ENCODE measurements around the gene RRP12.
"Not testable (repeated sequence)": the region's sequence is repeated elsewhere in the genome, so short reads cannot be mapped to it uniquely, and the experiment has no call there.

Gene RRP12

GRCh38 chr10:97407952-97408248, 6.8 kb upstream of the RRP12 start:
- DNase-seq (ENCODE audit: low spot score): no peak

DNA sequence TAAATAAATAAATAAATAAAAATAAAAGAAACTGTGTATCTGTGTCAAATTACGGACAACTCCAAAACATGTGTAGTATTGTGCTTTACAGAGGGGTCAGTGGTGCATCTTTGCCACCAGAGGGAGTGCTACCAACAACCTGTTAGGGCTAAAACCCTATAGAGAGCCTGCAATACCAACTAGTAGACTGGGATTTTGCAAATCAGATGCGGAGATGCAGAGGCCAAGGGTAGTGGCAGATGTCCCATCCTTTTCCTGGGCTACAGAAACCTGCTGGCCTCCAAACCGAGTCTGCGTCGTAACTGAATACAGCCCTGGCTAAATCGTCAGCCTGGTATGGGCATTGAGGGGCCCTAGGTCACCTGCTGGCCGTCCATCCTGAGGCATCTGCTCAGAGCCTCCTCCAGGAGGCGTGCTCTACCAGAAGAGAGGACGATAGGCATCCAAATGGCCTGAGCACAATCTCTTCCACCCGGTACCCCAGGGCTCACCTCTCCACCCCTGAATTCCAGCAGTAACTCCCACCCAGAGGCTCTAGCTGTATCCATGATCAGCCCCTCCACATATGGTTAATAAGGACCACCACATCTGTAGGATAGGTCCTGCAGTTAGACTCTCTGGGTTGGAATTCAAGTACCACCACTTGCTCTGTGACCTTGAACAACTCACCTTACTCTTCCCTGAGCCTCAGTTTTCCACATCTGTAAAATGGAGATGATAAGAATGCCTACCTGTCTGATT, 6.2 kb upstream of the RRP12 start:
- peak; percentile 81 for DNase-seq (ENCODE audit: low spot score)

DNA sequence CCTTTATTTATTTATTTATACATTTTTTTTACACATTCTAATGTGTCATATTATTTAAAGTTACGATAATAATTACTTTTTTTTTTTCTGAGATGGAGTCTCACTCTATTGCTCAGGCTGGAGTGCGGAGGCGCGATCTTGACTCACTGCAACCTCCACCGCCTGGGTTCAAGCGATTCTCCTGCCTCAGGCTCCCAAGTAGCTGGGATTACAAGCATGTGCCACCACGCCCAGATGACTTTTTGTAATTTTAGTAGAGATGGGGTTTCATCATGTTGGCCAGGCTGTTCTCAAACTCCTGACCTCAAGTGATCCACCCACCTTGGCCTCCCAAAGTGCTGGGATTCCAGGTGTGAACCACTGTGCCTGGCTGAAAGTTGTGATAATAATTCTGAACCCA, 5.3 kb upstream of the RRP12 start:
- not testable (repeated sequence) for DNase-seq (ENCODE audit: low spot score)

- DNase-seq (ENCODE audit: low spot score): no peak
Observed at GRCh38 chr10:97406064-97406463, 4.9 kb upstream of the RRP12 start.

DNA sequence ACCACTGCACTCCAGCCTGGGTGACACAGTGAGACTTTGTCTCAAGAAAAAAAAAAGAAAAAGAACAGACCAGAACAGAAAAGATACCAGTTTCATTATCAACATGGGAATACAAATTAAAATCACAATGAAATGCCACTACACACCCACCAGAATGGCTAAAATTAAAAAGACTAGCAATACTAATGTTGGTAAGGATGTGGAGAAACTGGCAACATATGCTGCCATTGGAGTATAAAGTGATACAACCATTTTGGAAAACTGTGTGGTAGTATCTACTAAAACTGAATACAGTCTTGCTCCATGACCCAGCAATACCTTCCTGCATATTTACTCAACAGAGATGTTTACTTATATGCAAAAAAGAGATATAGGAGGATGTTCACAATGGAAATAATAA, 2.9 kb upstream of the RRP12 start:
- no peak for DNase-seq (ENCODE audit: low spot score)

GRCh38 chr10:97401455-97401919, 347 bp upstream of the RRP12 start:
- no peak for DNase-seq (ENCODE audit: low spot score)

GRCh38 chr10:97399843-97400545, 1.1 kb downstream of the RRP12 start:
- peak; percentile 49 for DNase-seq (ENCODE audit: low spot score)

DNA sequence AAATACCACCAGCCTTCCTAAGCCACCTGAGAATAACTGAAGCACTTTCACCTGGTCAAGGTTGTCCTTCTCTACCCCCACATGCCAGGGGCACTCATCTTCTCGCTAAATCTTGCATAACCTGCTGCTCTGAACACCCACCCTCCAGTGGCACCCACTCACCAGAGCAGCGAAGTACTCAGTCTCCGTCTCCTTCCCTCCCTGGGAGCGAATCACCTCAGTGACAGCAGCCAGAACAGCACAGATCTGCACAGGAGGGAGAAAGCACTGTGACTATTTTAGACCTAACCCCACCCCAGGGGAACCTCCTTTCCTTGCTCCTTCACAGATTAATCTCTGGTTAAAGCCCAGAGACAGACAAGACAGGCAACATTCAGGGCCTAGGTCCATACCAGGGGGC, 5.1 kb downstream of the RRP12 start:
- DNase-seq (ENCODE audit: low spot score): no peak

DNA sequence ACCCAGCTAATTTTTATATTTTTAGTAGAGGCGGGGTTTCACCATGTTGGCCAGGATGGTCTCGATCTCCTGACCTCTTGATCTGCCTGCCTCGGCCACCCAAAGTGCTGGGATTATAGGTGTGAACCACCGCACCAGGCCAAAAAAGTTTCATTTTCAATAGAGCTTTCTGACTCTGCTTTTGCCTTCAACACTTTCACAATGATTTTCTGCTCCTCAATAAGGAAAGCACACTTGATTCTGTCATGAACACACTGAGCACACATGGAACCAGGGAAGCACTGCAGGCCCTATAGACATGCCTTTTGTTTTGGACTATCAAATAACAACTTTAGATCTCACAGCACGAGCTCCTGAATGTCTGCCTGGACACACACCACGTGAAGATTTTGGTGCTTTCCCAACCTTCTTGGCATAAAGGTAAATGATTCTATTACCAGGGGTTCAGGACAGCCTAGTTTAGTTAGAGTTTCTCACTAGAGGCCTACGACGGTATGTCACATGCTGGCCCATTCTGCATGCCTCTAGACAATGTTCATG, 8.0 kb downstream of the RRP12 start:
- no peak for DNase-seq (ENCODE audit: low spot score)

DNA sequence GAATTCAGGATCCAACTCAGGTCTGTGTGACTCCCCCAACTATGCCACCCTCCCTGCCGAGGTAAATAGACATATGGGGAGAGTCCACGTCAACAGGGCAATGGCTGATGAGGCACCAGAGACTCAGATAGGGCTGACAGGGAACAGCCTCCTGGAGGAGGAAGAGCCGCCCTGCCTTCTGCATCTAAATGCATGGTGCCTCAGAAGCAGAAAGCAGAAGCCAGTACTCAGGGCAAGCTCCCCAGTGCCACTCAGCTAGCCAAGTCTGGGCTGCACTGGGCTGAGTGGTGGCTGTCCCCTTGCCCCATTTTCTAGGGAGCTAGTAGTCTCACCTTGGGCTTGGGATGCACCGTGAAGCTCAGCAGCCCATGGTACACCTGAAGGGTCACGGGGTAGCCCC, 11.0 kb downstream of the RRP12 start:
- DNase-seq (ENCODE audit: low spot score): no peak

DNA sequence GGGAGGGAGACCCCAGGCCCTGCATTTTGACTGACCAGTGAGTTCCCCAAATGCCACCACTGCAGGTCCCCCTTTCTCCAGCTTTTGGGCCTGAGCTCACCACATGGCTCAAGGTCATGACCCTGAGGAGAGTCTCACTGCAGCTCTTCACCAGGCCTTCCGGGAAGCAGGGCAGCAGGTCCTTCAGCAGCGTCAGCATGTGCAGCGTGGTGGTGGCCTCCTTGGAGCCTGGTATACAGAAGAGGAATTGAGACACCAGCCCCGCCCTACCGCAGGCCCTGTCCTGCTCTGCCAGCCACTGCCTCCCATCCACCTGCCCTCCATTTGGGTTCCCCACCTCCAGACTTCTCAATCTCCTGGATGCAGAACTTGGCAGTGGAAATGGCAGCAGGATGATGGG, 13.0 kb downstream of the RRP12 start:
- DNase-seq (ENCODE audit: low spot score): no peak

DNA sequence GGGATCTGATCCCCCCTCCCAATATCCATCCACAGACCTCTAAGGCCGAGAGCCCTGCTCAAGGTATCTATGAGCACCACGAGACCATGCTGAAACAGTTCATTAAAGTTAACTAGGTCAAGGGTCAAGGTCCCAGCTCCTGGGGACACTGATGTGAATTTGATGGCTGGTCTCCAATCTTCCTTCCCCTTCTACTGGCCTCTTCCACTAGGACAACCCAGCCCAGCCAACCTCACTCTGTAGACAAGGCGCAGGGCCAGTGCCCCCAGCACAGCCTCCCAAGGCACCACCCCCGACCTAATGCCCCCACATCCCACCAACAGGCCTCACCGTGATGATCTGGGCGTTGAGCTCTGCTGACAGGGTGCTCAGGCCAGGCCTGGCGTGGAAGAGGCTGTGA, 15.6 kb downstream of the RRP12 start:
- DNase-seq (ENCODE audit: low spot score): no peak

GRCh38 chr10:97384641-97385040, 16.5 kb downstream of the RRP12 start:
- DNase-seq (ENCODE audit: low spot score): no peak

GRCh38 chr10:97384156-97384555, 17.0 kb downstream of the RRP12 start:
- no peak for DNase-seq (ENCODE audit: low spot score)

DNA sequence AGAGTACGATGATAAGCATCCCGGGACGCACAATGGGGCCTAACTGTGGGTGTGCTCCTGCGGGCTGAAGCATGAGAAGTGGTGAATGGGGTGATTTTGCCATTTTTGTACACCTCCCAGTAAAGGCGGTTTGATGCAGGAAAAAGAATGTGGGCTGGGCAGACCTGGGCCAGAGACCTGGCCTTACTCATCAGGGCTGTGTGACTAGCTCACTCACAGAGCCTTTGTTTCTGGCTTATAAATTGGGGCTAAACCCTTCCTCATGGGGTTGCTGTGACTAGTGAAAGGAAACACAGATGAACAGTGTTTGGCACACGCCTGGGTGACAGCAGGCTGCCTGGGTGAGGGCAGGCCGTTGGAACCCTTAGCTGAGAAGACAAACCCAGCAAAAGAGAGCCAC, 18.0 kb downstream of the RRP12 start:
- no peak for DNase-seq (ENCODE audit: low spot score)

- DNase-seq (ENCODE audit: low spot score): no peak
Observed at GRCh38 chr10:97381626-97382025, 19.5 kb downstream of the RRP12 start.

DNA sequence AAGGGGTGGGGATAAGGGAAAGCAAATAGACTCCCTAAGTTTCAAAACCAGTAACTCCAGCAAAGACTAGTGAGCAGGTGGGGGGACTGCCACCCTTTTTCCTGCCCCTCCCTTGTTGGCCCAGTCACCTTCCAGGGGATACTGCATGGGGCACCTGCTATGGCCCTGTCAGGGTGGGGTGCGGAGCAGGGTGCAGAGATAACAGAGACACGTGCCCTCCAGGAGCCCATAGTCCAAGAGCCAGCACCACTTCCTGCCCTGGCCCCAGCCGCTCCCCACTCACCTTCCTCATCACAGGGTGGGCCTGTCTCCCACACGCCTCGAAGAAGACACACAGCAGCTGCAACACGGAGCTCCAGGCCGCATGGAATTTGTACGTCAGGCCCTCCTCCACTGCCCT, 20.6 kb downstream of the RRP12 start:
- DNase-seq (ENCODE audit: low spot score): no peak

- no peak for DNase-seq (ENCODE audit: low spot score)
Observed at GRCh38 chr10:97378933-97379921, 21.9 kb downstream of the RRP12 start.

DNA sequence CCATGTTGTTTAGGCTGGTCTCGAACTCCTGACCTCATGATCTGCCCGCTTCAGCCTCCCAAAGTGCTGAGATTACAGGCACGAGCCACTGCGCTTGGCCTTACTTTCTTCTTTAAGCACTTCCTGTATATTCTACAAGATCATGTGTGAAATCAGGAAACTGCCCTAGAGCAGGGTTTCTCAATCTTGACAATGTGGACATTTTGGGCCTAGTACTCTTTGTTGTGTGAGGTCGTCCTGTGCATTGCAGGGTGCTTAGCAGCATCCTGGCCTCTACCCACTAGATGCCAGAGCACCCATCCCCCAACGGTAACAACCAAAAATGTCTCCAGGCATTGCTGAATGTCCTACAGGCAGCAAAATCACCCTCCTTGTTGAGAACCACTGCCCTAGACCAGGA, 24.7 kb downstream of the RRP12 start:
- DNase-seq (ENCODE audit: low spot score): no peak

DNA sequence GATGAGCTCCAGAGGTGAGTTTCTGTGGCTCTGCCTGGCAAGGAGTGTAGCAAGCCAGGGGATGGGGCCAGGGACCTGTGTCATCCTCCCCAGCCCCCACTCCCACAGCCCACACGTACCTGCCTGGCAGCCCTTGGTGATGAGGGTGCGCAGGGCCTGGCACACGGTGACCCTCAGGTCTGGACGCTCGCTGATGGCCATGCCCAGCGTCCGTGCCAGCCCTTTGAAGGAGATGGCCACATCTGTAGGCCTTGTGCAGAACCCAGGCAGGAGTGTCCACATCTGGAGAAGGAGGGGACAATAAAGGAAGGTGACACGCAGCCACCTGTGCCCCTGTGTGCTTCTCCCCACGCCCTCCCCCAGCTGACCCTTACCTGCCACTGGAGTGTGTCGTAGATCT, 27.7 kb downstream of the RRP12 start:
- DNase-seq (ENCODE audit: low spot score): no peak

DNA sequence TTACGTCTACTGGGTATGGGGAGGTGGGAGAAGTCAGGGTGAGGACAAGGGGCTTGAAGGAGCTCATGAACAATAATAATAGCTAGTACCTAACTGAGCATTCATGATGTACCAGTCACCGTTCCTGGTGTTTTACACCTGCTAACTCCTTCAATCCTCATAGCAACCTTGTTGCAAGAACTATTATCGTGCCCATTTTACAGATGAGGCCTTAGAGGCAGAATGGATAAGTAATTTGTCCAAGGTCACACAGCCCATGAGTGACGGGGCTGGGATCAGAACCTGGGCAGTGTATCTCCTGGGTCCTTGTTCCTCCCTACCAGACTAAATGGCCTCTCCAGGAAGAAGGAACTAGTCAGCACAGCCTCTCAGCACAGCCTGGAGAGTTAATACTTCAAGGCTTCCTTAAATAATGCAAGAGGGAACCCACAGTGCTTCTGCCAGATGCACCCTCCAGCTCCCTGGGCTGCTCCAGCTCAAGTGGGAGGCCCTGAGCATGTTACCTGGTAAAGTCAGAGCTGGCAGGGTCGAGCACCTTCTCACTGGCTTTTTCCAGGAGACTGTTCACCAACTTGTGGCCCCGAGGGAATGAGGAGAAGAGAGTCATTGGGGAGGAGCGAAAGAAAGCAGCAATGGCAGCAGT, 28.8 kb downstream of the RRP12 start:
- no peak for DNase-seq (ENCODE audit: low spot score)

DNA sequence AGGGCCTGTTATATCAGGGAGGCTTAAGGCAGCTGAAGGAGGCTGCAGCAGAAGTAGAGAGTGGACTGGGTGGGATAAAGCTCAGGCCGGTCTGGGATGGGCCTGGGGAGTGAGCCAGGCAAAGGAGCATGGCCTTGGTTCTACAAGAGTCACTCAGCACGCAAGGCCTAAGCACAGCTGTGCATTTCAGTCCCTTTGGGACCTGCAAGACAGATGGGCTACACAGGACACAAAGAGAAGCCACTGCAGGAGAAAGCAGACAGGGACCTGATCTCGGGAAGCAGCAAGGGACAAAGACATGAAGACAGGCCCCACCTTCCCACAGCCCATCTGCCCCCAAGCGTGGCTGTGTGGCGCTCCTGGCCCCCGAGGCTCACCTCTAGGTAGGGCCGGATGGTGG, 29.4 kb downstream of the RRP12 start:
- DNase-seq (ENCODE audit: low spot score): no peak

Data from germinal center (tissue), 1 donor.